Panc1 (cell line): ENCODE results near the gene NHSL1.

Source experiments
- CTCF ChIP-seq: fragments of 450-650 bp; IDR thresholded peaks from 2 replicates; pipeline ENCODE4 v1.5.1; 2017; ENCODE audit warnings: mild to moderate bottlenecking
- SIN3A ChIP-seq: IDR thresholded peaks from 2 replicates; pipeline ENCODE4 v1.6.1; 2012; ENCODE audit warnings: low read depth, mild to moderate bottlenecking, low read length, moderate library complexity, borderline replicate concordance; ENCODE audit not compliant: insufficient read depth

GRCh38 chr6:138499303-138500018 is at the start of gene NHSL1:
- TF ChIP-seq CTCF (no peak), SIN3A (no peak)
